ENCODE results near the gene ERAL1. TPM values are rescaled to one million over a fixed set of nuclear protein-coding genes. Genes with fewer than 3 reads are reported as not detected.
"Not testable (repeated sequence)": the region's sequence is repeated elsewhere in the genome, so short reads cannot be mapped to it uniquely, and the experiment has no call there.

Gene ERAL1
- total RNA-seq, 2 experiments from 2014 or later = 46.1 to 50.6 TPM

DNA sequence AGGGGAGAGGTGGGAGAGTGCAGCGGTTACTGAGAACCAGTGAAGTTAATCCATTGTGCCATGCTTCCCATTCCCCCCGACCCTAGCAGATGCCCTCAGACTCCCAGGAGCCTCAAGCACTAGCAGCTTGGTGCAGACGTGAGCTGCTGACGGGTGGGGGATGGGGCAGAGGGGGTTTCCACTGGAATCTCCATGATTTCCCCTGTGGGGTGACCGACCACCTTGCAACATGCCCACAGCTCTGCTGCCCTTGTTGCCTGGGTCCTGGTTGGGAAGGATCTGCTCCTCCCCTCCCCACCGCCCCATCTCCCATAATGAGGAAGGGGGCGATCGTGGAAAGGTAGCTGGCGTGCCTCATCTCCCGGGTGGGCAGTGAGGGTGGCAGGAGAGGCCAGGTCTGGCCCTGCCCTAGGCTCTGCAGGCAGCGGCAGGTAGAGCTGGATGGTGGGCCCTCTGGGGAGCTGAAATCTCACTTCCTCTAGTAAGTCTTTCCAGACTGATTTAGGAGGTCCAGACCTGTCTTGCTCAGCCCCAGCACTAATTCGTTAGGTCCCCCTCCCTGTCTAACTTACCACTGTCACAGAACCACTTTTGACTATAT is 33.2 kb downstream of the ERAL1 start:
- H3K4me1 Mint-ChIP-seq = peaks cover 30% of the 10 kb centered on the region
- ATAC-seq (no peak), DNase-seq (no peak)
- no peak overlapping the region for H3K4me3 Mint-ChIP-seq
- no peak overlapping the region for H3K27ac Mint-ChIP-seq
- CTCF ChIA-PET = no interaction called here
- H3K36me3 Mint-ChIP-seq = peaks cover 16% of the 10 kb centered on the region
- no peaks in the 10 kb centered on the region for H3K27me3 Mint-ChIP-seq
- no peaks in the 10 kb centered on the region for H3K9me3 Mint-ChIP-seq (ENCODE audit: low read depth)

DNA sequence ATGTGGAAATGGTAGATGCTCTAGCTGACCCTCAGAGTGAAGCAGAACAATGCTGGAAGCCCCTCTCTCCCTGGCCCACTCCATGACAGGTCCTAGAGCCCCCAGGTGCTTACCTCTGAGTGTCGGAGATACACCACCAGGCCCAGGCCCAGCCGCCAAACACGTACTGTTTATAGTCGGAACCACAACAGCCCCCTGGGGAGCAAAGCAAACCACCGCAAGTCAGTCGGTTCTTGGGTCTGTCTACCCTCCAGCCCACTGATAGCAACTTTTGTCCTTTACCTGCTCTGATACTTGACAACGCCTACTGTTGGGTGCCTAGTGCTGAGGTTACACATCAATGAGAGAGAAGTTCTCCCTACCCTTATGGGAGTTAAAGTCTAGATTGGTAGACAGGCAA is 34.0 kb downstream of the ERAL1 start:
- Mint-ChIP-seq H3K27me3 (no peaks in the 10 kb centered on the region), H3K36me3 (peaks cover 21% of the 10 kb centered on the region), H3K27ac (no peak overlapping the region), H3K4me1 (peaks cover 39% of the 10 kb centered on the region), H3K4me3 (no peak overlapping the region), H3K9me3 (ENCODE audit: low read depth) (no peaks in the 10 kb centered on the region)
- ATAC-seq (no peak), DNase-seq (no peak)
- CTCF ChIA-PET = interaction anchor here (2.8 kb wide), 1 partner anchor 13 kb away, joined by 11 read pairs; no protein-coding TSS in a partner anchor

DNA sequence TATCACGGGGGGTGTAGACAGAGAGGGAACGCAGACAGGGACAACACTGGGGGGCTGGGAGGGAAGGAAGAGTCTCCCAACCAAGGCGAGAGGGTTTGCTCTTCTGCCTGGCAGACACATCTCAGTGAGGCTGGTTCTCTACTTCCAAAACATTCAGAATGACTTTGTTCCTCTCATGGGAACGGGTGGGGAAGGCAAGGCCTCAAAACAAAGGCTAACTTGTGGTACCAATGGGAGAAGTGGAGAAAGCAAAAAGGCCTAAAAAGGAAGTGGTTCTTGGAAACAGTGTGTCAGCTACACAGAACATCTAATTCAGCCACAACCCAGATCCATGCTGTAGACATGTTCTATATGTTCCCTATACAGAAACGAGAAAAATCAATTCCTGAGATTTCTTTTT is 35.2 kb downstream of the ERAL1 start:
- peaks cover 42% of the 10 kb centered on the region for H3K4me1 Mint-ChIP-seq
- no peaks in the 10 kb centered on the region for H3K27me3 Mint-ChIP-seq
- ATAC-seq (no peak), DNase-seq (no peak)
- peak overlapping the region; percentile 27 for H3K27ac Mint-ChIP-seq
- H3K4me3 Mint-ChIP-seq = no peak overlapping the region
- peaks cover 21% of the 10 kb centered on the region for H3K36me3 Mint-ChIP-seq
- CTCF ChIA-PET = interaction anchor here (0.7 to 2.8 kb wide), 5 partner anchors 9 to 163 kb away, joined by 3 to 11 read pairs (median 3); partner anchors contain the start of gene TLCD1
- H3K9me3 Mint-ChIP-seq (ENCODE audit: low read depth) = no peaks in the 10 kb centered on the region

DNA sequence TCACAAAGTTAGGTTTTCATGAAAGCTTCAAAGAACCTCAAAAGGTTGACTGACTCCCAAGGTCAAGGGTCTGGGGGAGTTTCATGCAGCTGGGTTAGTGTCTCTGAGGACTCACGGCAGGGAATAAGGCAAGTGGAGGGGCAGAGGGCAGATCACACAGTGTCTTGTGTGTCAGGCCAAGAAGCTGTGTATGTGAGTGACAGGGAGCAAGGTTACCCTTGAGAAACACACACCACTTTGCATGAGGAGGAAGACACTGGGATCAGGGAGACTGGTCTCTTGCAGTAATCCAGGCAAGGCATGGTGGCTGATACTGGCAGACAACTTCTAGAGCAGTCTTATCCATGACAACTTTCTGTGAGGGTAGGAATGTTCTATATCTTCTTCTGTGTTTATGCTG is 36.4 kb downstream of the ERAL1 start:
- peaks cover 23% of the 10 kb centered on the region for H3K36me3 Mint-ChIP-seq
- ATAC-seq (no peak), DNase-seq (no peak)
- CTCF ChIA-PET = interaction anchor here (0.9 to 2.8 kb wide), 4 partner anchors 10 to 165 kb away, joined by 3 to 11 read pairs (median 6); no protein-coding TSS in a partner anchor
- H3K4me3 Mint-ChIP-seq = no peak overlapping the region
- no peaks in the 10 kb centered on the region for H3K27me3 Mint-ChIP-seq
- H3K27ac Mint-ChIP-seq = peak overlapping the region; percentile 68
- peaks cover 52% of the 10 kb centered on the region for H3K4me1 Mint-ChIP-seq
- no peaks in the 10 kb centered on the region for H3K9me3 Mint-ChIP-seq (ENCODE audit: low read depth)

DNA sequence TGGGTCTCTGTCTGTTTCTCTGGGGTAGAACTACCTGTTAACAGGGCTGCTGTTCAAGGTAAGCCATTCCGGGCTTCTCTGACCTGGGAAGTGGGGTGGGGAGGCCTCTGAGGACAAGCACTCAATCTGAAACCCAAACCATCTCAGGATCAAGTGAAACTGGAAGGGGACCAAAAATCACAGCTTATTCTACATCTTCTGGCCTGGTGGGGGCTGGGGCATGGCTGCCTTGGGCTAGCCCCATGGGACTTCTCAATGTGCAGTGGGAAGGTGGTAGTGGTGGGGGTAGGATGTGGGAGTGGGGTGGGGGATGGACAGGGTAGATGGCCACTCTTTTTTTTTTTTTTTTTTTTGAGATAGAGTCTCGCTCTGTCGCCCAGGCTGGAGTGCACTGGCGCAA is 37.2 kb downstream of the ERAL1 start:
- ATAC-seq (no peak), DNase-seq (no peak)
- Mint-ChIP-seq H3K4me1 (peaks cover 56% of the 10 kb centered on the region), H3K4me3 (no peak overlapping the region), H3K27ac (peak overlapping the region; percentile 68), H3K27me3 (no peaks in the 10 kb centered on the region), H3K36me3 (peaks cover 23% of the 10 kb centered on the region), H3K9me3 (ENCODE audit: low read depth) (no peaks in the 10 kb centered on the region)
- CTCF ChIA-PET = interaction anchor here (0.8 to 2.0 kb wide), 5 partner anchors 21 to 402 kb away, joined by 3 to 20 read pairs (median 5); partner anchors contain the start of genes FAM222B and TLCD1

DNA sequence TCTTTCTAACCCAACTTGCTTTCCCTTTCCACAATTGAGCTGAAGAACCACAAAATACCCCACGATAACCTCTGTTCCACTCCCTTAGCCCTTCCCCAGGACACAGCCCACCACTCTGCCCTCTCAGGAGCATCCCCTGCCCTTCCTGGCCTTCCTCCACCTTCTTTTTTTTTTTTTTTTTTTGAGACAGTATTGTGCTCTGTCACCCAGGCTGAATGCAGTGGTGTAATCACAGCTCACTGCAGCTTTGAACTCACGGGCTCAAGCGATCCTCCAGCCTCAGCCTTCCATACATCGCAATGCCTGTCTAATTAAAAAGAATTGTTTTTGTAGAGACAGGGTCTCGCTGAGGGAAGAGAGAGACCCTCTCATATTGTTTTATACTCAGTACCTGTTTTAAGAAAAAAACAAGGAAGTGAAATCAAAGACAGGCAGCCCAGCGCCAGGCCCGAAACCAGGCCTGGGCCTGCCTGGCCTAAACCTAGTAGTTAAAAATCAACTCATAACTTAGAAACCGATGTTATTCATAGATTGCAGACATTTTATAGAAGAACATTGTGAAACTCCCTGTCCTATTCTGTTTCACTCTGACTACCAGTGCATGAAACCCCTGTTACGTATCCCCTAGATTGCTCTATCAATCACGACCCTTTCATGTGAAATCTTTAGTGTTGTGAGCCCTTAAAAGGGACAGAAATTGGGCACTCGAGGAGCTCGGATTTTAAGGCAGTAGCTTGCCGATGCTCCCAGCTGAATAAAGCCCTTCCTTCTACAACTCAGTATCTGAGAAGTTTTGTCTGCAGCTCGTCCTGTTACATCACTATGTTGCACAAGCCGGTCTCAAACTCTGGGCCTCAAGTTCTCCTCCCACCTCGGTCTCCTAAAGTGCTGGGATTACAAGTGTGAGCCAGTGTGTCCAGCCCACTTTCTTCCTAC is 38.7 kb downstream of the ERAL1 start:
- ATAC-seq = peak; percentile 21
- H3K4me1 Mint-ChIP-seq = peaks cover 63% of the 10 kb centered on the region
- not testable (repeated sequence) for H3K27me3 Mint-ChIP-seq; H3K9me3 Mint-ChIP-seq (ENCODE audit: low read depth); DNase-seq
- H3K4me3 Mint-ChIP-seq = peak overlapping the region; percentile 70
- H3K27ac Mint-ChIP-seq = peak overlapping the region; percentile 100
- CTCF ChIA-PET = interaction anchor here (0.7 to 2.8 kb wide), 16 partner anchors 10 to 167 kb away, joined by 3 to 28 read pairs (median 4); partner anchors contain the start of genes DHRS13 and TLCD1
- peaks cover 23% of the 10 kb centered on the region for H3K36me3 Mint-ChIP-seq

DNA sequence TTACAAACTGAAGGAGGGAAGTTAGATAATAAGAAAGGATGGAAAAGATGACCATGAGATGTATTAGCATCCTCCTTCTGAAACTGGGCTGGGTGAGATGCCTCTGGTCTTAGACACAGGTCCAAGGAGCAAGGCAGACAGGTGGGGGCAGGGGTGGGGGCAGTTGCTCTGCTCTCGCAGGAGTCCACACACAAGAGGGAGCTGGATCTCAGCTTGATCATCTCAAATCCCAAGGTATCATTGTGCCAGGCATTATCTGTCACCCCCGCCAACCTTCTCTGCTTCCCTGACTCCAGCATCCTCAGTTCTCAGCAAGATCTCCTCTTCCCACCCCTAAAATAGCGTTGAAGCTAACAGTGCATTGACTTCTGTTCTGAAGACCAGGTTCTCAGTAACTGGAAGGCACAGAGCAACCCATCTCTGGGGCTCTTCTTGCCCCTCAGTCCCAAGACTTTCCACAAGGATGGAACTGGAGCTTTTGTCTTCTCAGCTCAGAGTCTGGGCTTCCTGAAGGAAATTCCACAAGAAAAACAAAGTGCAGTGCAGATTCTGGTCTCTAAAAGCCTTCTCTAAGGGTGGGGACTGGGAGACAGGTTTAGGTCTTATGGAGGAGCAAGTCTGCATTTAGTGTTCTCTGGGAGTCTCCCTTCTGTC is 41.1 kb downstream of the ERAL1 start:
- ATAC-seq (no peak), DNase-seq (no peak)
- Mint-ChIP-seq H3K27me3 (no peaks in the 10 kb centered on the region), H3K4me3 (peak overlapping the region; percentile 91), H3K36me3 (peaks cover 35% of the 10 kb centered on the region), H3K9me3 (ENCODE audit: low read depth) (no peaks in the 10 kb centered on the region), H3K27ac (peak overlapping the region; percentile 93), H3K4me1 (peaks cover 66% of the 10 kb centered on the region)
- CTCF ChIA-PET = interaction anchor here (0.8 to 4.6 kb wide), 9 partner anchors 12 to 168 kb away, joined by 3 to 37 read pairs (median 4); partner anchors contain the start of genes FAM222B, NEK8 and TLCD1

DNA sequence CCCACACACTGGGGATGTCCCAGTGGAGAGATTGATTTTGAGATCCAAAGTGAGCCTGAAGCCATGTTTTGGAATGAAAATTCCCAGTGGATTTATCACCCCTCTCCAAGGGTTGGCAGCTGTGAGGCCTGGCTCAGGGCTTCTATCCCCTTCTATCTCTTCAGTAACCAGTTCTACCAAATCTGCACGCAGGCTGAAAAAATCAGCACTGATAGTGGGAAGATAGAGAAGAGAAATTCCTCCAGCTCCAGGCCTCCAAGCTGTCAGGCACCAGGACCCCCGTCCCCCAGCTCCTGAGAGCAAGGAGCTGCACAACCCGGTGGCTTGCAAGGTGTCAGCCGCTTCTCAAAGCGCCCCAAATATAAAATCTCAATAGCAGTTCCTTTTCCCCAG is 41.7 kb downstream of the ERAL1 start:
- ATAC-seq = no peak
- H3K36me3 Mint-ChIP-seq = peaks cover 32% of the 10 kb centered on the region

DNA sequence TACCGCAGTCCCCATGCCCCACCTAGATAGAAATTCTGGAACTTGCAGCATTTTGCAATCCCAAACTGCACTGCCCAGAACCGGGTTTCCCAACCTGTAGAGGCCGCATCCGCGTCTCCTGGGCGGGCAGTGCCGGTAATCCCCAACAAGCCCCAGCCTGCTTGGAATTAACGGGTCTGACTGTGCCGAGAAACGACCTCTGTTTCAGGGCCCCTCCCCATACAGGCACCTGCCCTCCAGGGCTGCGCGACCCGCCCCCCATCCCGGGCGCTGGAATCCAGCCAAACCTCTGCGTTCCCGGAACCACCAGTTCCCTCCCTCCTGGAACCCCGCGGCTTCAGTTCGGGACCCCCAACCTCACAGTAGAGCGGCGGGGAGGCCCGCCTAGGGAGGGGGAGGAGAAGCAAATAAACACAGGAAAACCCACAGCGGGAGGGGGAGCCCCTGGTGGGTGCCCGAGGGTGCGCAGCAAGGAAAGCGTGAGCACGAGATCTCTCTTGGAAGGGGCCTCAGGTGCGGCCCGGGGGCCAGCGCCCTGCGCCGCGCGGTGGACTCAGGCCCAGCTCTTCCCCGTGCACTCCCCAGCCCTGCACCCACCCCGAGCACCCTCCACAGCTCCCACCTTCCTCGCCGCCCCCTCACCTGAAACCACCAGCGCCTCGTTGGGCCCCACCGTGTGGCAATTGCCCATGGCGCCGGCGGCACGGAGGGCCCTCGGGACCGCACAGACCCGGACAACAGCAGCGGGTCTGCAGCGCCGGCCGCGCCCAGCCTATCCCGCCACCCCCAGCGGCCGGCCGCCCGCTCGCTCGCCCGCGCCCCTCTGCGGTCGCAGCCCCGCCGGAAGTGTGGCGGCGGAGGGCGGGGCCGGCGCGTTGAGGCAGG is 42.3 kb downstream of the ERAL1 start, which contains the start of gene FLOT2:
FLOT2 (minus strand) TSS at position 850 of the 885 bp plus-strand sequence; CDS start at position 691, 159 bp downstream.
- DNase-seq = peak; percentile 78
- peaks cover 33% of the 10 kb centered on the region for H3K36me3 Mint-ChIP-seq
- CTCF ChIA-PET = interaction anchor here (0.7 to 7.8 kb wide), 17 partner anchors 11 to 220 kb away, joined by 3 to 68 read pairs (median 5); partner anchors contain the start of genes FAM222B, NEK8, PHF12 and TLCD1

More for the DNA sequence above, 41.7 kb downstream of the ERAL1 start:
- CTCF ChIA-PET = interaction anchor here (0.7 to 4.6 kb wide), 10 partner anchors 12 to 221 kb away, joined by 3 to 37 read pairs (median 6); partner anchors contain the start of genes FAM222B, NEK8 and TLCD1
- H3K27ac Mint-ChIP-seq = peak overlapping the region; percentile 93
- peak overlapping the region; percentile 91 for H3K4me3 Mint-ChIP-seq
- peaks cover 63% of the 10 kb centered on the region for H3K4me1 Mint-ChIP-seq
- DNase-seq = no peak
- no peaks in the 10 kb centered on the region for H3K27me3 Mint-ChIP-seq
- H3K9me3 Mint-ChIP-seq (ENCODE audit: low read depth) = no peaks in the 10 kb centered on the region

DNA sequence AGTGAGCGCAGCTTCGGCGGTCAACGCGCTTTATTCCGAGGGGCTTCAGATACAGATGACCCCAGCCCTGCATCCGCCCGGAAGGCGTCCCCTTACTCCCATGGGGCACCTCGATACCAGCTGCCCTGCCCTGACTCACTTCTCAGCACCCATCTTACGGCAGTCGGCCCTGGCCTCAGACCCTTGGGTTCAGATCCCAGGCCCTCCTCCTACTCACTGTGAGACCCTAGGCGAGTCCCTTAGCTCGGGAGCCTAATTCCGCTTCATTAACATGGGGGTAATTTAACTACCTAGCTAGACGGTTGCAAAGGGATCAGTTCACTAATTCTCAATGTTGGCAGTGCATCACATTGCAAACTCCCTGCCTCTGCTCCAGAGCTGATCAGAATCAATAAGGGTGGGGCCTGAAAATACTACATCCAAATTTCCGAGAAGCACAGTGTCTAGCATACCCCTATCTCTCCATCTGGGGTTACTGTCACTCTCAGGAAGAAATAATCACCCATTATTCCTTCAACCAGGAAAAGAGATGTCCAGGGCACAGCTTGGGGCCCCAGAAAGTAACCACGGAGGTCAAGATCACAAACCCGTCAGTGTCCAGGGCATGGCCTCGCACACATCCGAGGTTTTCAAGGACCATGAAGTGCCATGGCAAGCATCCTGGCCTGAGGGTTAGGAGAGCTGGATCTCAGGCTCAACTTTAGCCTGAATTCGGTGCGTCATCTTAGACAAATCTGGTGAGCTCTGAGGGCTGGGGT is 43.1 kb downstream of the ERAL1 start:
- DNase-seq = peak; percentile 67
- Mint-ChIP-seq H3K9me3 (ENCODE audit: low read depth) (no peaks in the 10 kb centered on the region), H3K4me1 (peaks cover 59% of the 10 kb centered on the region), H3K36me3 (peaks cover 32% of the 10 kb centered on the region), H3K27ac (peak overlapping the region; percentile 93), H3K4me3 (peak overlapping the region; percentile 91), H3K27me3 (no peaks in the 10 kb centered on the region)
- ATAC-seq = no peak
- CTCF ChIA-PET = interaction anchor here (0.8 to 7.8 kb wide), 18 partner anchors 10 to 219 kb away, joined by 3 to 68 read pairs (median 6); partner anchors contain the start of genes FAM222B, NEK8, PHF12 and TLCD1

More for the DNA sequence above, 42.3 kb downstream of the ERAL1 start, which contains the start of gene FLOT2:
- H3K4me1 Mint-ChIP-seq = peaks cover 63% of the 10 kb centered on the region
- H3K4me3 Mint-ChIP-seq = peak within 1 kb of the TSS; percentile 91
- H3K27me3 Mint-ChIP-seq = no peaks in the 10 kb centered on the region
- ATAC-seq = peak; percentile 69
- no peaks in the 10 kb centered on the region for H3K9me3 Mint-ChIP-seq (ENCODE audit: low read depth)
- H3K27ac Mint-ChIP-seq = peak within 1 kb of the TSS; percentile 93

DNA sequence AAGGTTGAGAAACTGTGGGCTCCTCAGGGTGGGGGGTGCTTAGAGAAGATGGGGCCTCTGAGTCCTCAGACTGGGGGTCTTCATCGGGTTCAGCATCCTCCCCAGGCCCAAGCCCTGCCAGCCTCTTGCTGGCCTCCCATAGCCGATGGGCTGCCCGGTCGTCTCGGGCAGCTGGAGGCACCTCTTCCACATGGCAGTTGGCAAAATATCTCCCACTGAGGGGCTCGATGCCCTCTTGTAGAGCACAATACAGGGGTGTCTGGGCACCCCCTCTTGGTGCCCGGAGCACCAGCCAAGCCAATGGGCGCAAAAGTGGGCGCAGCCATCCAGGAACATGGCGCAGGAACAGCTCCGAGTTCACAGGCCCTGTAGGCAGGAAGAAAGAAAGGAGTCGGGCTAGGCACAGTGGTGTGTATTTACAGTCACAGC is 43.7 kb downstream of the ERAL1 start:
- no peaks in the 10 kb centered on the region for H3K9me3 Mint-ChIP-seq (ENCODE audit: low read depth)
- ATAC-seq = no peak
- H3K36me3 Mint-ChIP-seq = peaks cover 28% of the 10 kb centered on the region

More for the DNA sequence above, 43.7 kb downstream of the ERAL1 start:
- H3K4me1 Mint-ChIP-seq = peaks cover 58% of the 10 kb centered on the region
- H3K4me3 Mint-ChIP-seq = peak overlapping the region; percentile 10
- peak overlapping the region; percentile 46 for H3K27ac Mint-ChIP-seq
- no peak for DNase-seq
- CTCF ChIA-PET = interaction anchor here (1.1 to 7.8 kb wide), 12 partner anchors 10 to 219 kb away, joined by 3 to 68 read pairs (median 10); partner anchors contain the start of genes FAM222B, NEK8, PHF12 and TLCD1
- H3K27me3 Mint-ChIP-seq = no peaks in the 10 kb centered on the region

Measured in activated CD8-positive, alpha-beta memory T cell treated with anti-CD3 and anti-CD28 coated beads, Interleukin-2, amount 10 ng/mL, durations not matched to agents 7 days and 5 days (primary cell).